Ovary (tissue), 9 donors: ENCODE data around the gene FBXO38. TPM values are rescaled to one million over a fixed set of nuclear protein-coding genes. Genes with fewer than 3 reads are reported as not detected.

Experiments
- DNase-seq, 5 donors: peaks; one replicate each; pipeline ENCODE4 v3.0.0-alpha.2; 2019 to 2020
- H3K27ac ChIP-seq, 2 donors: fragments of 200-600 bp; one replicate each; pipeline versions ENCODE4 v1.5.1 to v1.8.0; 2019 to 2022
- H3K27me3 ChIP-seq: fragments of 200-600 bp; one replicate; pipeline ENCODE4 v1.8.0; 2022
- H3K36me3 ChIP-seq: fragments of 200-600 bp; sonication (generic); one replicate; pipeline ENCODE4 v1.5.1; 2019
- H3K4me1 ChIP-seq: one replicate; pipeline ENCODE4 v1.8.1; 2013; ENCODE audit warnings: mild to moderate bottlenecking, moderate library complexity; ENCODE audit not compliant: insufficient read depth
- H3K4me3 ChIP-seq: fragments of 200-600 bp; sonication (generic); one replicate; pipeline ENCODE4 v1.5.1; 2017
- H3K9me3 ChIP-seq, 2 donors: fragments of 200-600 bp in 1 of 2; sonication (generic) in 1 of 2; one replicate each; pipeline versions ENCODE4 v1.5.1 to v1.8.1; 2013 to 2019; ENCODE audit warnings: mild to moderate bottlenecking in 1 of 2, moderate library complexity in 1 of 2
- EP300 ChIP-seq: sonication (generic); formaldehyde crosslinking; IDR thresholded peaks from one replicate; pipeline ENCODE4 v1.6.1; 2017; ENCODE audit warnings: antibody characterized with exemption
- POLR2A ChIP-seq: fragments of 450-650 bp; IDR thresholded peaks from one replicate; pipeline ENCODE4 v1.6.1; 2017; ENCODE audit warnings: antibody characterized with exemption, mild to moderate bottlenecking, moderate library complexity
- WGBS, 3 donors: extraction: QIAGEN DNeasy Blood & Tissue Kit in 1 of 3; methylation state at CpG; one replicate each; pipeline versions ENCODE4 v1.1.5 to v1.1.7; 2013 to 2017; 5-methylcytosine and 5-hydroxymethylcytosine counted together
- intact Hi-C, 4 donors: fragments of 100-400 bp; cut with DNase I; formaldehyde crosslinking; loops; one replicate each; pipeline versions ENCODE4 v1.11.0 to v1.15.1; 2022 to 2023
- polyA plus RNA-seq, 2 donors: library from polyadenylated mRNA; stranded (reverse); fragments of 200-250 nt in 1 of 2; fragments of 350-450 nt in 1 of 2; fragmentation: Illumina TruSeq in 1 of 2; extraction: RNeasy Lipid Tissue Mini Kit (QIAGEN cat#74804) in 1 of 2; gene quantifications; one replicate each; pipeline ENCODE4 v1.2.3, GENCODE V29; 2013 to 2014
- total RNA-seq, 7 donors: library from RNA; depleted of rRNA in 2 of 7; stranded (reverse); fragments of >200 nt in 2 of 7; fragmentation: NEBNext Ultra II Directional in 3 of 7; extraction: Animal tissue kit (Norgen Biotek cat#: 25700) in 3 of 7; gene quantifications; one replicate each; pipeline versions ENCODE4 v1.1.0 to v1.2.4, GENCODE V29; 2016 to 2023
- TF ChIP-seq, protein P1 (sequence below), 3 donors: fragments of 450-650 bp in 2 of 3; fragments of 200-600 bp in 1 of 3; IDR thresholded peaks; one replicate each; pipeline versions ENCODE4 v1.5.1 to v1.8.0; 2016 to 2022; ENCODE audit warnings: antibody characterized with exemption in 3 of 3, mild to moderate bottlenecking in 1 of 3
- donor health status: DM: no; HTN: no; CAD: no; lungs with moderate emphysema.
- donor health status: DM: no; HTN: no; CAD: no.
- donor health status: Bipolar disorder and iron deficiency.
- donor health status: DM: yes; HTN: yes; CAD: no.
- donor health status: DM: no; HTN: no; CAD: no.
- donor health status: DM: yes; HTN: yes; CAD: no.

The FBXO38 gene
- total and polyA plus RNA-seq, 9 donors: 16.7 to 47.0 (median 36.2) TPM

DNA sequence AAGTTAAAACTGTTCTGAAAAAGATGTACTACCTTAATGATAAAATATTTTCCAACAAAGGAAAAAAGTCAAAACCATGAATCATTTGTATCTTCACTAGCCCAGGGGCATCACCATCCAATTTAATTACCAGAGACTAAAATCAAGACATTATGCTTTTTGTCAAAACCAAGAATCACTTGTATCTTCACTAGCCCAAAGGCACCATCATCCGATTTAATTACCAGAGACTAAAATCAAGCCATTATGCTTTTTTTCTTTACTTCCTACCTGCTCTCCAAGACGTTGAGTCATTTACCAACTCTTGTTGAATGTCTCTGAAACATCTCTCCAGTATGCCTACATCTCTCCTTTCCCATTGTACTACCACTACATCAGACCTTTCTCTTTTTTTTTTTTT lies 37.9 kb downstream of the FBXO38 start:
- DNase-seq: no peak
- TF ChIP-seq, protein P1, sequence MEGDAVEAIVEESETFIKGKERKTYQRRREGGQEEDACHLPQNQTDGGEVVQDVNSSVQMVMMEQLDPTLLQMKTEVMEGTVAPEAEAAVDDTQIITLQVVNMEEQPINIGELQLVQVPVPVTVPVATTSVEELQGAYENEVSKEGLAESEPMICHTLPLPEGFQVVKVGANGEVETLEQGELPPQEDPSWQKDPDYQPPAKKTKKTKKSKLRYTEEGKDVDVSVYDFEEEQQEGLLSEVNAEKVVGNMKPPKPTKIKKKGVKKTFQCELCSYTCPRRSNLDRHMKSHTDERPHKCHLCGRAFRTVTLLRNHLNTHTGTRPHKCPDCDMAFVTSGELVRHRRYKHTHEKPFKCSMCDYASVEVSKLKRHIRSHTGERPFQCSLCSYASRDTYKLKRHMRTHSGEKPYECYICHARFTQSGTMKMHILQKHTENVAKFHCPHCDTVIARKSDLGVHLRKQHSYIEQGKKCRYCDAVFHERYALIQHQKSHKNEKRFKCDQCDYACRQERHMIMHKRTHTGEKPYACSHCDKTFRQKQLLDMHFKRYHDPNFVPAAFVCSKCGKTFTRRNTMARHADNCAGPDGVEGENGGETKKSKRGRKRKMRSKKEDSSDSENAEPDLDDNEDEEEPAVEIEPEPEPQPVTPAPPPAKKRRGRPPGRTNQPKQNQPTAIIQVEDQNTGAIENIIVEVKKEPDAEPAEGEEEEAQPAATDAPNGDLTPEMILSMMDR (IDR thresholded peaks at IDR 0.05): no peak
- TF ChIP-seq POLR2A: no peak
- TF ChIP-seq EP300: no peak
- Histone ChIP-seq H3K27me3 (no peaks in the 10 kb centered on the region), H3K36me3 (no peaks in the 10 kb centered on the region), H3K4me3 (no peak overlapping the region), H3K9me3 (no peaks in the 10 kb centered on the region), H3K4me1 (no peaks in the 10 kb centered on the region), H3K27ac (no peak overlapping the region)
- intact Hi-C loops: no loop called here
- 87 to 88% (median 88%) methylated on average over 2 of the region's 2 CpGs for WGBS, 3 donors

DNA sequence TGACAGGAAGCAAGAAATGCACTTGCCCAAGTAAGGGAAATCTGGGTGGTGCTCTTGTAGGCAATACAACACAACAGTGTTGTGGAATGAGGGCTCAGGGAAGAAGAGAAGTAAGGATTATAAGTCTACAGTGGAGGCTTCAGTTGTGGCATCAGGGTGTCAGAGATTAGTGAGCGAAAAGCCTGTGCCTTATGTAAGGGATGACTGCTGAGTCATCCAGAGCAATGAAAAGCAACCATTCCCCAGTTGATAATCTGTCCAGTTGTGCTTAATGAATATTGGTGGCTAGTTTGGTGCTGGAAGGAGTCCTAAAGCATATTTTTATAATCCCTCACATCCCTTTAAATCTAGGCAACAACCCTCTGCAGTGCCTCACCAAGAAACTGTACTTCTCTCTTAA lies 42.0 kb downstream of the FBXO38 start:
- intact Hi-C loops: no loop called here
- H3K9me3 ChIP-seq: no peaks in the 10 kb centered on the region
- H3K4me3 ChIP-seq: no peak overlapping the region
- H3K36me3 ChIP-seq: no peaks in the 10 kb centered on the region
- TF ChIP-seq, protein P1 (IDR thresholded peaks at IDR 0.05): no peak
- TF ChIP-seq EP300 (no peak), POLR2A (no peak)
- no peak for DNase-seq
- 85 to 100% (median 98%) methylated on average over 1 of the region's 1 CpG for WGBS, 3 donors
- no peak overlapping the region for H3K27ac ChIP-seq
- no peaks in the 10 kb centered on the region for H3K4me1 ChIP-seq
- H3K27me3 ChIP-seq: no peaks in the 10 kb centered on the region

DNA sequence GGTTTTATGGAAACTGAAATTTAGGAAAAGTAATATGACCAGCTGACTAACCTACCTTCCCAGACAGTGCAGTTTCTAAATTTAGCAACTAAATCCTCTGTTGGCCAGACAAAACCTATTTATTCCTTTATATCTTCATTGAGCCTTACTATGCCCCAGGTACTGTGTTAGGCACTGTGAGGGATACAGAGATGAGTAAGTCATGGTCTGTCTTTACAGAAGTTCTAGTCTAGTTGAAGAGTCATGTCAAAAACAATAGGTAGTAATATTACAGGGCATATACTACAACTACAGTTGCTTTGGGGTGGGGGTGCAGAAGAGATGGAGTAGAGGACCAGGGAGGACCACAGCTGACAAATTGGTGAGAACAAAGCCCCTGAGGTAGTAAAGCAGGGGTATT lies 42.8 kb downstream of the FBXO38 start:
- no peaks in the 10 kb centered on the region for H3K9me3 ChIP-seq
- no peak overlapping the region for H3K27ac ChIP-seq
- no peak overlapping the region for H3K4me3 ChIP-seq
- H3K4me1 ChIP-seq: no peaks in the 10 kb centered on the region
- intact Hi-C loops: no loop called here
- H3K27me3 ChIP-seq: no peaks in the 10 kb centered on the region
- TF ChIP-seq EP300 (no peak), POLR2A (no peak)
- TF ChIP-seq, protein P1 (IDR thresholded peaks at IDR 0.05): no peak
- no peak for DNase-seq
- no peaks in the 10 kb centered on the region for H3K36me3 ChIP-seq

DNA sequence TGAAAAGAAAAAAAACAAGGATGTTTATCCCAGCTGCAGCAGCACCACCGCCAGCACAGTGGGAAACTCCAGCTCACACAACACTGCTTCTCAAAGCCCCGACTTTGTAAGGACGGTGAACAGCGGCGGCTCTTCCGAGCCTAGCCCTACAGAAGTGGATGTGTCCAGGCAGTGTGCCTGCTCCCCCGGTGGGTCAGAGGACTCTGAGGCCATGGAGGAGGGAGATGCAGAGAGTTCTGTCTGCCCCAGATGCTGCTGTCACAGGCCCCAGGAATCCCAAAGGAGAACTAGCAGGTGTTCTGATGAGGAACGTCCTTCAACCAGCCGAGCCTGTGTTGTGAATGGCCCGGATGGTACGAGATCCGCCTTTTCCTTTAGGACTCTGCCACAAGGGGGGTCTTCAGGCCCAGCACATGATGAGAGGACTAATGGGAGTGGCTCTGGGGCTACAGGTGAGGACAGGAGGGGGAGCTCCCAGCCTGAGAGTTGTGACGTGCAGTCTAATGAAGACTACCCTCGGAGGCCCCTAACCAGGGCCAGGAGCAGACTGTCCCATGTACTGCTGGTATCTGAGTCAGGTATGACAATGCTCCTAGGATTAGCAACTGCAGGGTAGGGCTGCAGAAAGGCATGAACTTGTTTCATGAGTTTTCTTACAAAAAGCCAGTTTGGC lies 43.7 kb downstream of the FBXO38 start:
- TF ChIP-seq POLR2A (no peak), EP300 (no peak)
- TF ChIP-seq, protein P1 (IDR thresholded peaks at IDR 0.05): no peak
- intact Hi-C loops: no loop called here
- DNase-seq: no peak
- Histone ChIP-seq H3K27me3 (no peaks in the 10 kb centered on the region), H3K4me1 (no peaks in the 10 kb centered on the region), H3K9me3 (no peaks in the 10 kb centered on the region), H3K27ac (no peak overlapping the region), H3K4me3 (no peak overlapping the region), H3K36me3 (no peaks in the 10 kb centered on the region)
- WGBS, 3 donors: 78 to 83% (median 81%) methylated on average over 14 of the region's 14 CpGs
